ENCODE data around the gene PDCD1LG2. TPM values are rescaled to one million over a fixed set of nuclear protein-coding genes. Genes with fewer than 3 reads are reported as not detected.

The PDCD1LG2 gene
- total RNA-seq, 1 experiment from 2014 or later, result not detected

- H2BK20ac ChIP-seq (ENCODE audit: low read depth, low read length, poor library complexity, severe bottlenecking), result no peak overlapping the region
- no peak overlapping the region for H4K5ac ChIP-seq (ENCODE audit: insufficient read length, low read depth, low read length)
- H3K9me3 Mint-ChIP-seq, result no peaks in the 10 kb centered on the region
- H3K79me1 ChIP-seq (ENCODE audit: insufficient read depth, low read depth, low read length, poor library complexity, severe bottlenecking), result no peaks in the 10 kb centered on the region
- H3K79me2 ChIP-seq (ENCODE audit: insufficient read depth, low read length), result no peaks in the 10 kb centered on the region
- no peaks in the 10 kb centered on the region for H3K9me3 ChIP-seq (ENCODE audit: control insufficient read depth, low read depth, low read length)
- no peak overlapping the region for H3K27ac ChIP-seq (ENCODE audit: insufficient read length, low read depth, low read length)
- H2AFZ ChIP-seq (ENCODE audit: low read length), result no peak overlapping the region
- H4K8ac ChIP-seq (replicated peaks; ENCODE audit: insufficient read length, low read depth, low read length), result no peak overlapping the region
- H2BK12ac ChIP-seq (ENCODE audit: insufficient read length, low read depth, low read length), result no peak overlapping the region
- H3K23me2 ChIP-seq (ENCODE audit: insufficient read length, low read depth, low read length, poor library complexity, severe bottlenecking), result no peaks in the 10 kb centered on the region
- H3K23ac ChIP-seq (ENCODE audit: insufficient read length, low read depth, low read length), result no peak overlapping the region
- H3K18ac ChIP-seq (ENCODE audit: insufficient read length, low read depth, low read length), result no peak overlapping the region
- no peak for DNase-seq
- no peak for TF ChIP-seq CTCF (conservative IDR thresholded peaks at IDR 0.05)
- H3K14ac ChIP-seq (ENCODE audit: insufficient read depth, low read length), result no peak overlapping the region
- peaks cover 5% of the 10 kb centered on the region for H3K27me3 Mint-ChIP-seq (ENCODE audit: low read depth)
- no peaks in the 10 kb centered on the region for H4K20me1 ChIP-seq (ENCODE audit: control insufficient read depth, insufficient read depth, insufficient read length)
- H2AK5ac ChIP-seq (ENCODE audit: insufficient read length, low read length), result no peak overlapping the region
- H2BK5ac ChIP-seq (ENCODE audit: insufficient read length, low read length), result no peak overlapping the region
- H3K27me3 ChIP-seq (ENCODE audit: insufficient read depth, low read length), result no peaks in the 10 kb centered on the region
- no peak overlapping the region for H2BK120ac ChIP-seq (ENCODE audit: low read depth, low read length, poor library complexity, severe bottlenecking)
- no peak overlapping the region for H2BK15ac ChIP-seq (ENCODE audit: low read depth, low read length)
- H3K4me3 Mint-ChIP-seq, result no peak overlapping the region
- H3T11ph ChIP-seq (ENCODE audit: low read length), result no peak overlapping the region
- H4K91ac ChIP-seq (ENCODE audit: insufficient read length, low read depth, low read length), result no peak overlapping the region
- H3K4me1 Mint-ChIP-seq, result peaks cover 0 to 3% of the 10 kb centered on the region in 2 experiments; a peak in 2 of 4 replicates
- H3K9ac ChIP-seq (ENCODE audit: extremely low read depth, insufficient read length, low read length), result no peak overlapping the region
- H3K4me1 ChIP-seq (ENCODE audit: insufficient read depth, low read length), result no peaks in the 10 kb centered on the region
- H3K4me2 ChIP-seq (ENCODE audit: insufficient read depth, insufficient read length, low read length), result no peak overlapping the region
- H3K27ac Mint-ChIP-seq, result peak overlapping the region in 1 of 3 experiments; percentile 23; a peak in 1 of 7 replicates
- WGBS (ENCODE audit: extremely low coverage, insufficient read length, low lambda C conversion rate), result no CpG with 5 or more reads among the region's 4 CpGs
- H3K56ac ChIP-seq (ENCODE audit: insufficient read length, low read depth, low read length), result no peak overlapping the region
- H3K4ac ChIP-seq (ENCODE audit: low read depth, low read length), result no peak overlapping the region
- H3K36me3 Mint-ChIP-seq (ENCODE audit: insufficient read depth in 1 of 3, low read depth in 3 of 3), result no peaks in the 10 kb centered on the region
Observed at GRCh38 chr9:5551368-5552150, 41.2 kb downstream of the PDCD1LG2 start.
